ENCODE data around the gene TTC28. TPM values are rescaled to one million over a fixed set of nuclear protein-coding genes. Genes with fewer than 3 reads are reported as not detected.

TTC28 gene
- total RNA-seq, 1 donor from 2014 or later = 70.8 TPM

DNA sequence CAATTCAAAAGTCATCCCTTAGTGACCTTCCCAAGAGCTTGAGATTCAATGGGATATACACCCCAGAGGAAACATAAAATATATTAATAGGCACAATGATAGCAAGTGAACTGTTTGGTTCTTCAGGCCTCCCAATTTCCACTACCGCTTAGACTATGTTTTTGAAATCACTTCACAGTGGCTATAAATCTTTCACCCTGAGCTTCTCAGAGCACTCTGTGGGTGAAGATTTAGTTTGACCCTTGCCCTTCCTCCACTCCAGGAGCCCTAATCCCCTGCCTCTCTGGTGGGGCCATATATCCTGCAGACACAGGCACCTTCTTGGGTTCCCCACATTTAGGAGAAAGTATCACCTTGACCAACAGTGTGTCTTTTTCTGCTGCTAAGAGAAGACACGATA is 573.7 kb downstream of the TTC28 start:
- Mint-ChIP-seq H3K36me3 (ENCODE audit: low read depth, unreplicated experiment) (peaks cover 10% of the 10 kb centered on the region), H3K27ac (ENCODE audit: unreplicated experiment) (no peak overlapping the region), H3K4me3 (ENCODE audit: unreplicated experiment) (no peak overlapping the region), H3K27me3 (ENCODE audit: unreplicated experiment) (no peaks in the 10 kb centered on the region), H3K4me1 (ENCODE audit: unreplicated experiment) (no peaks in the 10 kb centered on the region), H3K9me3 (ENCODE audit: unreplicated experiment) (no peaks in the 10 kb centered on the region)
- DNase-seq (ENCODE audit: low spot score) = no peak
- TF ChIP-seq, protein P1, sequence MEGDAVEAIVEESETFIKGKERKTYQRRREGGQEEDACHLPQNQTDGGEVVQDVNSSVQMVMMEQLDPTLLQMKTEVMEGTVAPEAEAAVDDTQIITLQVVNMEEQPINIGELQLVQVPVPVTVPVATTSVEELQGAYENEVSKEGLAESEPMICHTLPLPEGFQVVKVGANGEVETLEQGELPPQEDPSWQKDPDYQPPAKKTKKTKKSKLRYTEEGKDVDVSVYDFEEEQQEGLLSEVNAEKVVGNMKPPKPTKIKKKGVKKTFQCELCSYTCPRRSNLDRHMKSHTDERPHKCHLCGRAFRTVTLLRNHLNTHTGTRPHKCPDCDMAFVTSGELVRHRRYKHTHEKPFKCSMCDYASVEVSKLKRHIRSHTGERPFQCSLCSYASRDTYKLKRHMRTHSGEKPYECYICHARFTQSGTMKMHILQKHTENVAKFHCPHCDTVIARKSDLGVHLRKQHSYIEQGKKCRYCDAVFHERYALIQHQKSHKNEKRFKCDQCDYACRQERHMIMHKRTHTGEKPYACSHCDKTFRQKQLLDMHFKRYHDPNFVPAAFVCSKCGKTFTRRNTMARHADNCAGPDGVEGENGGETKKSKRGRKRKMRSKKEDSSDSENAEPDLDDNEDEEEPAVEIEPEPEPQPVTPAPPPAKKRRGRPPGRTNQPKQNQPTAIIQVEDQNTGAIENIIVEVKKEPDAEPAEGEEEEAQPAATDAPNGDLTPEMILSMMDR (IDR thresholded peaks at IDR 0.05; ENCODE audit: unreplicated experiment) = no peak

GRCh38 chr22:28105413-28105812 is 574.2 kb downstream of the TTC28 start:
- H3K27me3 Mint-ChIP-seq (ENCODE audit: unreplicated experiment) = no peaks in the 10 kb centered on the region
- DNase-seq (ENCODE audit: low spot score) = no peak
- no peak overlapping the region for H3K4me3 Mint-ChIP-seq (ENCODE audit: unreplicated experiment)
- H3K9me3 Mint-ChIP-seq (ENCODE audit: unreplicated experiment) = no peaks in the 10 kb centered on the region
- H3K27ac Mint-ChIP-seq (ENCODE audit: unreplicated experiment) = no peak overlapping the region
- no peaks in the 10 kb centered on the region for H3K4me1 Mint-ChIP-seq (ENCODE audit: unreplicated experiment)
- TF ChIP-seq, protein P1 (IDR thresholded peaks at IDR 0.05; ENCODE audit: unreplicated experiment) = no peak
- H3K36me3 Mint-ChIP-seq (ENCODE audit: low read depth, unreplicated experiment) = peaks cover 10% of the 10 kb centered on the region

DNA sequence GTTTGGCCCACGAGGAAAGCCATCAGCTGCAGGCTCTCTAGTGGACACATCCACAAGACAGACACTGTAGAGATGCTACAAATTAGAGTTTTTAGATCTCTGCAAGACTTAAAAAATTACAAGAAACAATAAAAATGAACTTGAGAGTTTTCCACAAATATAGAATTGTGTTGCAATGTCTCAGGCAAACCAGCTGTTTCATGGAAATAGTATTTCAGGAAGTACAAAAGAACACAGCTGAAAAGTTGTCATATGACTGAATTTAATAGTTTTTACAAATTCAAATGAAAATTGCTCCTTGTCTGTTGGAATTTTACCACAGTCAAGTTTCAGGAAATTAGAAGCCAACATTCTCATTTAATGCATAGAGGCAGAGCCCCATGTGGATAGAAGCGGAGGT is 576.0 kb downstream of the TTC28 start:
- Mint-ChIP-seq H3K4me1 (ENCODE audit: unreplicated experiment) (no peaks in the 10 kb centered on the region), H3K36me3 (ENCODE audit: low read depth, unreplicated experiment) (peaks cover 18% of the 10 kb centered on the region), H3K27ac (ENCODE audit: unreplicated experiment) (no peak overlapping the region), H3K9me3 (ENCODE audit: unreplicated experiment) (no peaks in the 10 kb centered on the region), H3K27me3 (ENCODE audit: unreplicated experiment) (no peaks in the 10 kb centered on the region), H3K4me3 (ENCODE audit: unreplicated experiment) (no peak overlapping the region)
- DNase-seq (ENCODE audit: low spot score) = no peak
- TF ChIP-seq, protein P1 (IDR thresholded peaks at IDR 0.05; ENCODE audit: unreplicated experiment) = no peak

GRCh38 chr22:28102151-28102812 is 577.4 kb downstream of the TTC28 start:
- H3K9me3 Mint-ChIP-seq (ENCODE audit: unreplicated experiment) = no peaks in the 10 kb centered on the region
- no peak overlapping the region for H3K4me3 Mint-ChIP-seq (ENCODE audit: unreplicated experiment)
- DNase-seq (ENCODE audit: low spot score) = no peak
- H3K4me1 Mint-ChIP-seq (ENCODE audit: unreplicated experiment) = no peaks in the 10 kb centered on the region
- peaks cover 23% of the 10 kb centered on the region for H3K36me3 Mint-ChIP-seq (ENCODE audit: low read depth, unreplicated experiment)
- TF ChIP-seq, protein P1 (IDR thresholded peaks at IDR 0.05; ENCODE audit: unreplicated experiment) = no peak
- H3K27me3 Mint-ChIP-seq (ENCODE audit: unreplicated experiment) = no peaks in the 10 kb centered on the region
- H3K27ac Mint-ChIP-seq (ENCODE audit: unreplicated experiment) = no peak overlapping the region

- no peaks in the 10 kb centered on the region for H3K27me3 Mint-ChIP-seq (ENCODE audit: unreplicated experiment)
- no peak overlapping the region for H3K4me3 Mint-ChIP-seq (ENCODE audit: unreplicated experiment)
- no peak for DNase-seq (ENCODE audit: low spot score)
- H3K36me3 Mint-ChIP-seq (ENCODE audit: low read depth, unreplicated experiment) = peaks cover 23% of the 10 kb centered on the region
- no peak overlapping the region for H3K27ac Mint-ChIP-seq (ENCODE audit: unreplicated experiment)
- TF ChIP-seq, protein P1 (IDR thresholded peaks at IDR 0.05; ENCODE audit: unreplicated experiment) = no peak
- no peaks in the 10 kb centered on the region for H3K4me1 Mint-ChIP-seq (ENCODE audit: unreplicated experiment)
- H3K9me3 Mint-ChIP-seq (ENCODE audit: unreplicated experiment) = no peaks in the 10 kb centered on the region
Measured at GRCh38 chr22:28097627-28098026, 582.0 kb downstream of the TTC28 start.

Data from endothelial cell (in vitro differentiated cells).